IMR-90 (cell line): ENCODE data around the gene PHACTR3. TPM values are rescaled to one million over a fixed set of nuclear protein-coding genes. Genes with fewer than 3 reads are reported as not detected.

Source experiments
- ATAC-seq: fragments of 200-7000 bp; cut with Tn5 transposase; 2 replicates; pipeline ENCODE4 v1.9.1; 2020; ENCODE audit warnings: low read depth, mild to moderate bottlenecking, moderate library complexity
- BruUV-seq: library from RNA; stranded (reverse); fragments of 400-500 nt; replicated peaks from 2 replicates; lab custom pipeline; 2021; lab: Mats Ljungman, UMichigan
- CTCF ChIA-PET: fragments of 300-600 bp; formaldehyde crosslinking; extraction: SDS; loops from one replicate; lab custom pipeline; 2021; ENCODE audit warnings: antibody characterized with exemption; lab: Yijun Ruan, JAX
- POLR2A ChIA-PET: fragments of 300-600 bp; sonication (Branson Sonifier 250); formaldehyde crosslinking; loops from one replicate; lab custom pipeline; 2022; ENCODE audit warnings: antibody characterized with exemption; ENCODE audit not compliant: unreplicated experiment; lab: Charles Lee
- DNase-seq: peaks from one replicate; pipeline ENCODE4 v3.0.0; 2013
- H2AFZ ChIP-seq: replicated peaks from 2 replicates; pipeline ENCODE3; 2013; ENCODE audit warnings: low read length, mild to moderate bottlenecking; ENCODE audit not compliant: poor library complexity
- H2AK5ac ChIP-seq: 2 replicates; pipeline ENCODE4 v1.6.1; 2013; ENCODE audit warnings: low read depth, low read length, inconsistent platforms
- H2AK9ac ChIP-seq: replicated peaks from 2 replicates; pipeline ENCODE3; 2013; ENCODE audit warnings: mild to moderate bottlenecking, low read depth, low read length, moderate library complexity; ENCODE audit not compliant: poor library complexity
- H2BK120ac ChIP-seq: 2 replicates; pipeline ENCODE4 v1.6.1; 2013; ENCODE audit warnings: low read depth, low read length, inconsistent platforms
- H2BK15ac ChIP-seq: 3 replicates; pipeline ENCODE4 v1.6.1; 2013; ENCODE audit warnings: low read depth, low read length, inconsistent platforms
- H2BK20ac ChIP-seq: 2 replicates; pipeline ENCODE4 v1.6.1; 2013; ENCODE audit warnings: low read depth, mild to moderate bottlenecking, inconsistent platforms, low read length, moderate library complexity
- H2BK5ac ChIP-seq: 2 replicates; pipeline ENCODE4 v1.6.1; 2013; ENCODE audit warnings: mild to moderate bottlenecking, low read depth, low read length, inconsistent platforms; ENCODE audit not compliant: poor library complexity, severe bottlenecking
- H3K14ac ChIP-seq: replicated peaks from 2 replicates; pipeline ENCODE4 v1.6.1; 2013; ENCODE audit warnings: low read depth, low read length, inconsistent platforms
- H3K18ac ChIP-seq: 2 replicates; pipeline ENCODE4 v1.6.1; 2013; ENCODE audit warnings: low read depth, low read length, control low read depth
- H3K23ac ChIP-seq: 2 replicates; pipeline ENCODE4 v1.6.1; 2013; ENCODE audit warnings: low read depth, low read length, inconsistent platforms
- H3K27ac ChIP-seq: 2 replicates; pipeline ENCODE4 v1.5.1; 2013; ENCODE audit warnings: mild to moderate bottlenecking, control low read depth, low read length; ENCODE audit not compliant: insufficient read depth
- H3K27me3 ChIP-seq: 2 replicates; pipeline ENCODE4 v1.6.1; 2013; ENCODE audit warnings: low read length; ENCODE audit not compliant: control insufficient read depth, insufficient read depth
- H3K36me3 ChIP-seq: 2 replicates; pipeline ENCODE4 v1.6.1; 2013; ENCODE audit warnings: low read length, mixed read lengths; ENCODE audit not compliant: control insufficient read depth, insufficient read depth
- H3K4ac ChIP-seq: 2 replicates; pipeline ENCODE4 v1.6.1; 2013; ENCODE audit warnings: low read depth, low read length, inconsistent platforms
- H3K4me1 ChIP-seq: 2 replicates; pipeline ENCODE4 v1.6.1; 2013; ENCODE audit warnings: low read length, mixed read lengths; ENCODE audit not compliant: control insufficient read depth, insufficient read depth
- H3K4me2 ChIP-seq: 2 replicates; pipeline ENCODE4 v1.6.1; 2013; ENCODE audit warnings: low read depth, mild to moderate bottlenecking, control low read depth, low read length, moderate library complexity
- H3K4me3 ChIP-seq: 2 replicates; pipeline ENCODE4 v1.5.1; 2013; ENCODE audit warnings: low read depth, mild to moderate bottlenecking, control low read depth, low read length, moderate library complexity; ENCODE audit not compliant: insufficient read depth
- H3K56ac ChIP-seq: 2 replicates; pipeline ENCODE4 v1.6.1; 2013; ENCODE audit warnings: low read length, inconsistent platforms; ENCODE audit not compliant: insufficient read depth; ENCODE audit errors: extremely low read depth
- H3K79me1 ChIP-seq, 2 experiments: 2 replicates each; pipeline ENCODE4 v1.6.1; 2013; ENCODE audit warnings: low read length in 2 of 2, inconsistent platforms in 1 of 2, low read depth in 1 of 2
- H3K9ac ChIP-seq: 2 replicates; pipeline ENCODE4 v1.6.1; 2013; ENCODE audit warnings: low read depth, low read length, control low read depth
- H3K9me1 ChIP-seq: 2 replicates; pipeline ENCODE4 v1.6.1; 2013; ENCODE audit warnings: low read length, inconsistent platforms; ENCODE audit not compliant: insufficient read depth
- H3K9me3 ChIP-seq: 2 replicates; pipeline ENCODE4 v1.6.1; 2013; ENCODE audit warnings: low read length; ENCODE audit not compliant: control insufficient read depth, insufficient read depth
- H4K20me1 ChIP-seq: 2 replicates; pipeline ENCODE4 v1.6.1; 2013; ENCODE audit warnings: low read length, inconsistent platforms; ENCODE audit not compliant: insufficient read depth
- H4K5ac ChIP-seq: 2 replicates; pipeline ENCODE4 v1.6.1; 2013; ENCODE audit warnings: mild to moderate bottlenecking, low read depth, low read length, control low read depth
- H4K8ac ChIP-seq, 2 experiments: 2 replicates each; pipeline ENCODE4 v1.6.1; 2013; ENCODE audit warnings: low read depth in 2 of 2, low read length in 2 of 2, control low read depth in 1 of 2, inconsistent platforms in 1 of 2
- H4K91ac ChIP-seq: 2 replicates; pipeline ENCODE4 v1.6.1; 2013; ENCODE audit warnings: low read depth, low read length, inconsistent platforms; ENCODE audit not compliant: insufficient read depth
- BHLHE40 ChIP-seq: fragments of 150-350 bp; IDR thresholded peaks from 2 replicates; pipeline ENCODE4 v1.6.1; 2016; ENCODE audit warnings: mild to moderate bottlenecking, low read depth, low read length
- CEBPB ChIP-seq: IDR thresholded peaks from 2 replicates; pipeline ENCODE4 v1.6.1; 2012; ENCODE audit warnings: low read depth, low read length, improper control_type of control experiment
- CHD1 ChIP-seq: IDR thresholded peaks from 2 replicates; pipeline ENCODE4 v1.6.1; 2012; ENCODE audit warnings: low read depth, low read length, improper control_type of control experiment
- CTCF ChIP-seq: conservative IDR thresholded peaks from 2 replicates; pipeline ENCODE4 v1.5.1; 2012; ENCODE audit warnings: mild to moderate bottlenecking, low read depth, low read length, improper control_type of control experiment
- MAFK ChIP-seq: IDR thresholded peaks from 2 replicates; pipeline ENCODE4 v1.6.1; 2012; ENCODE audit warnings: low read depth, low read length, improper control_type of control experiment
- MAZ ChIP-seq: IDR thresholded peaks from 2 replicates; pipeline ENCODE4 v1.6.1; 2012; ENCODE audit warnings: low read depth, mild to moderate bottlenecking, low read length, improper control_type of control experiment, moderate library complexity, borderline replicate concordance
- NFE2L2 ChIP-seq: fragments of 150-350 bp; IDR thresholded peaks from 2 replicates; pipeline ENCODE4 v1.6.1; 2016; ENCODE audit warnings: low read depth, mild to moderate bottlenecking, low read length
- POLR2A ChIP-seq: IDR thresholded peaks from 2 replicates; pipeline ENCODE4 v1.6.1; 2012; ENCODE audit warnings: mild to moderate bottlenecking, low read depth, low read length
- RFX5 ChIP-seq: IDR thresholded peaks from 2 replicates; pipeline ENCODE4 v1.8.0; 2012; ENCODE audit warnings: low read depth, mild to moderate bottlenecking, low read length, moderate library complexity
- SMC3 ChIP-seq: fragments of 150-350 bp; IDR thresholded peaks from 2 replicates; pipeline ENCODE4 v1.6.1; 2016; ENCODE audit warnings: low read depth, mild to moderate bottlenecking, antibody characterized with exemption, low read length, moderate library complexity
- WGBS, 2 experiments: methylation state at CpG; one replicate each; pipeline versions ENCODE4 v1.1.5 to v1.1.7; 2013; ENCODE audit warnings: missing lambda C conversion rate in 2 of 2; ENCODE audit not compliant: insufficient read length in 1 of 2; ENCODE audit errors: extremely low coverage in 2 of 2; 5-methylcytosine and 5-hydroxymethylcytosine counted together
- dilution Hi-C: fragments of 300-500 bp; cut with HindIII; formaldehyde crosslinking; loops from one replicate; pipeline ENCODE4 v1.14.3; 2018; ENCODE audit warnings: low sequenced_read_pairs; ENCODE audit not compliant: unreplicated experiment
- in situ Hi-C: fragments of 300-500 bp; cut with MboI; formaldehyde crosslinking; loops from 3 replicates; pipeline ENCODE4 v1.14.3; 2019; ENCODE audit warnings: low sequenced_read_pairs, inconsistent platforms, mixed read lengths
- intact Hi-C: fragments of 100-400 bp; cut with micrococcal nuclease; formaldehyde crosslinking; loops from 2 replicates; pipeline ENCODE4 v1.10.0; 2022
- polyA plus RNA-seq, 3 experiments: library from polyadenylated mRNA; depleted of rRNA; stranded (reverse); fragments of >200 nt; gene quantifications; 2 replicates each; pipeline ENCODE4 v1.2.3, GENCODE V29; 2012; ENCODE audit warnings: low replicate concordance in 1 of 3
- total RNA-seq: library from RNA; depleted of rRNA; stranded (reverse); fragments of >200 nt; gene quantifications from 2 replicates; pipeline ENCODE4 v1.2.3, GENCODE V29; 2012
- TF ChIP-seq, protein P1 (sequence below): fragments of 150-350 bp; IDR thresholded peaks from 2 replicates; pipeline ENCODE4 v1.6.1; 2016; ENCODE audit warnings: low read depth, mild to moderate bottlenecking, low read length, moderate library complexity, borderline replicate concordance

The PHACTR3 gene
- total and polyA plus RNA-seq, 2 of the 4 experiments (the other 2 are of a cell fraction): not detected

- H3K4ac ChIP-seq: no peak overlapping the region
- H3K9me3 ChIP-seq: peaks cover 32% of the 10 kb centered on the region
- H4K8ac ChIP-seq: no peak overlapping the region
- H3K14ac ChIP-seq: no peak overlapping the region
- no peak overlapping the region for H2BK120ac ChIP-seq
- no peaks in the 10 kb centered on the region for H3K36me3 ChIP-seq
- H3K9ac ChIP-seq: no peak overlapping the region
- no peak overlapping the region for H2BK15ac ChIP-seq
- DNase-seq: no peak
- no peak overlapping the region for H2BK20ac ChIP-seq
- H4K20me1 ChIP-seq: no peaks in the 10 kb centered on the region
- no TSS peak for BruUV-seq
- POLR2A ChIA-PET: no interaction called here
- no peak overlapping the region for H3K56ac ChIP-seq
- H3K27ac ChIP-seq: no peak overlapping the region
- intact Hi-C loops (no loop called here), in situ Hi-C loops (no loop called here), dilution Hi-C loops (no loop called here)
- no peak overlapping the region for H4K91ac ChIP-seq
- H3K23ac ChIP-seq: no peak overlapping the region
- no peak overlapping the region for H3K4me3 ChIP-seq
- no peak for ATAC-seq
- H3K18ac ChIP-seq: no peak overlapping the region
- no peak for TF ChIP-seq NFE2L2
- TF ChIP-seq CTCF: no peak
- no peak for TF ChIP-seq POLR2A
- TF ChIP-seq, protein P1, sequence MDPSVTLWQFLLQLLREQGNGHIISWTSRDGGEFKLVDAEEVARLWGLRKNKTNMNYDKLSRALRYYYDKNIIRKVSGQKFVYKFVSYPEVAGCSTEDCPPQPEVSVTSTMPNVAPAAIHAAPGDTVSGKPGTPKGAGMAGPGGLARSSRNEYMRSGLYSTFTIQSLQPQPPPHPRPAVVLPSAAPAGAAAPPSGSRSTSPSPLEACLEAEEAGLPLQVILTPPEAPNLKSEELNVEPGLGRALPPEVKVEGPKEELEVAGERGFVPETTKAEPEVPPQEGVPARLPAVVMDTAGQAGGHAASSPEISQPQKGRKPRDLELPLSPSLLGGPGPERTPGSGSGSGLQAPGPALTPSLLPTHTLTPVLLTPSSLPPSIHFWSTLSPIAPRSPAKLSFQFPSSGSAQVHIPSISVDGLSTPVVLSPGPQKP: no peak
- TF ChIP-seq RFX5: no peak
- TF ChIP-seq MAZ: no peak
- TF ChIP-seq CEBPB: no peak
- no peak for TF ChIP-seq MAFK
- TF ChIP-seq BHLHE40: no peak
- TF ChIP-seq SMC3: no peak
- no peak for TF ChIP-seq CHD1
- no peak overlapping the region for H4K5ac ChIP-seq
- no peak overlapping the region for H2AK9ac ChIP-seq
- 81 to 100% methylated on average over 1 to 7 of the region's 7 CpGs for WGBS, 2 experiments
- CTCF ChIA-PET: no interaction called here
- H2AK5ac ChIP-seq: no peak overlapping the region
- peak overlapping the region; percentile 19 for H2BK5ac ChIP-seq
- H3K79me1 ChIP-seq: no peaks in the 10 kb centered on the region
- no peaks in the 10 kb centered on the region for H3K27me3 ChIP-seq
- no peaks in the 10 kb centered on the region for H3K9me1 ChIP-seq
- no peaks in the 10 kb centered on the region for H3K4me1 ChIP-seq
- no peak overlapping the region for H2AFZ ChIP-seq
- no peak overlapping the region for H3K4me2 ChIP-seq
Measured at GRCh38 chr20:59686404-59687346, 82.3 kb downstream of the PHACTR3 start.
